Retinal pigment epithelial cell (primary cell): ENCODE data around the gene IQCC.

ENCODE experiments used
- DNase-seq: peaks from one replicate; pipeline ENCODE4 v3.0.0-alpha.2; 2010; ENCODE audit warnings: low read depth
- H3K4me3 ChIP-seq: 2 replicates; pipeline ENCODE4 v1.5.1; 2011; ENCODE audit warnings: mild to moderate bottlenecking, low read length, control low read depth, moderate library complexity
- CTCF ChIP-seq: conservative IDR thresholded peaks from 2 replicates; pipeline ENCODE4 v1.5.1; 2011; ENCODE audit warnings: low read depth, low read length, control low read depth, inconsistent platforms

Gene IQCC

GRCh38 chr1:32195972-32196823, 9.3 kb upstream of the IQCC start:
- H3K4me3 ChIP-seq: no peak overlapping the region
- DNase-seq: no peak
- no peak for TF ChIP-seq CTCF

GRCh38 chr1:32197074-32197473, 8.4 kb upstream of the IQCC start:
- DNase-seq: no peak
- H3K4me3 ChIP-seq: no peak overlapping the region
- TF ChIP-seq CTCF: no peak

GRCh38 chr1:32197837-32198236, 7.6 kb upstream of the IQCC start:
- H3K4me3 ChIP-seq: no peak overlapping the region
- TF ChIP-seq CTCF: no peak

GRCh38 chr1:32198237-32199042, 7.0 kb upstream of the IQCC start:
- no peak overlapping the region for H3K4me3 ChIP-seq
- DNase-seq: no peak
- TF ChIP-seq CTCF: no peak

More at GRCh38 chr1:32197837-32198236, 7.6 kb upstream of the IQCC start:
- no peak for DNase-seq

GRCh38 chr1:32199043-32199716, 6.3 kb upstream of the IQCC start:
- no peak overlapping the region for H3K4me3 ChIP-seq
- TF ChIP-seq CTCF: no peak
- no peak for DNase-seq

- peak overlapping the region; percentile 73 for H3K4me3 ChIP-seq
- DNase-seq: no peak
- no peak for TF ChIP-seq CTCF
Observed at GRCh38 chr1:32199717-32200072, 5.8 kb upstream of the IQCC start.
